GM19099 (cell line): ENCODE measurements around the gene NDST1.

ENCODE experiments used
- POLR2A ChIP-seq: IDR thresholded peaks from 3 replicates; pipeline ENCODE4 v1.6.1; 2011; ENCODE audit warnings: low read depth; ENCODE audit not compliant: insufficient read length; ENCODE audit errors: extremely low read depth

NDST1 gene

GRCh38 chr5:150511578-150512367 is 3.8 kb downstream of the NDST1 start:
- TF ChIP-seq POLR2A = no peak

GRCh38 chr5:150512368-150512747 is 4.4 kb downstream of the NDST1 start:
- no peak for TF ChIP-seq POLR2A

GRCh38 chr5:150513375-150514309 is 5.7 kb downstream of the NDST1 start:
- TF ChIP-seq POLR2A = no peak

GRCh38 chr5:150514708-150515211 is 6.8 kb downstream of the NDST1 start:
- no peak for TF ChIP-seq POLR2A

GRCh38 chr5:150515446-150515845 is 7.5 kb downstream of the NDST1 start:
- no peak for TF ChIP-seq POLR2A

- no peak for TF ChIP-seq POLR2A
These were observed 8.1 kb downstream of the NDST1 start for GRCh38 chr5:150516011-150516410.

- TF ChIP-seq POLR2A = no peak
These were observed 9.6 kb downstream of the NDST1 start for GRCh38 chr5:150517272-150518152.

GRCh38 chr5:150519560-150519945 is 11.6 kb downstream of the NDST1 start:
- TF ChIP-seq POLR2A = no peak

GRCh38 chr5:150519978-150520377 is 12.0 kb downstream of the NDST1 start:
- TF ChIP-seq POLR2A = no peak

GRCh38 chr5:150520747-150521521 is 13.0 kb downstream of the NDST1 start:
- no peak for TF ChIP-seq POLR2A

- TF ChIP-seq POLR2A = no peak
These were observed 13.5 kb downstream of the NDST1 start for GRCh38 chr5:150521522-150521817.

- no peak for TF ChIP-seq POLR2A
These were observed 14.1 kb downstream of the NDST1 start for GRCh38 chr5:150521939-150522503.

GRCh38 chr5:150522504-150523414 is 14.8 kb downstream of the NDST1 start:
- no peak for TF ChIP-seq POLR2A
